A549 (cell line): Measurements from ENCODE around the gene TKFC. TPM values are rescaled to one million over a fixed set of nuclear protein-coding genes. Genes with fewer than 3 reads are reported as not detected.

Source experiments
- ATAC-seq, 2 experiments: fragments of 200-7000 bp in 1 of 2; fragments of >200 bp in 1 of 2; cut with Nextera tagmentation in 1 of 2; cut with Tn5 transposase in 1 of 2; 3 replicates each; pipeline versions ENCODE4 v1.8.0 to v1.9.1; 2018 to 2020; ENCODE audit warnings: mild to moderate bottlenecking in 1 of 2, moderate library complexity in 1 of 2
- CTCF ChIA-PET: fragments of 300-600 bp; sonication (Branson Sonifier 250); formaldehyde crosslinking; extraction: SDS; loops from one replicate; lab custom pipeline; 2021; ENCODE audit warnings: antibody characterized with exemption, inconsistent platforms; lab: Yijun Ruan, JAX
- POLR2A ChIA-PET: fragments of 350-600 bp; formaldehyde crosslinking; extraction: SDS; loops from one replicate; lab custom pipeline; 2021; ENCODE audit warnings: antibody characterized with exemption, inconsistent platforms; lab: Yijun Ruan, JAX
- DNase-seq, 2 experiments: peaks; one replicate each; pipeline versions ENCODE4 v3.0.0 to v3.0.0-alpha.2; 2011 to 2016; ENCODE audit warnings: low read depth in 1 of 2, low spot score in 1 of 2
- FAIRE-seq: peaks from 2 replicates; lab custom pipeline; 2011; peaks lifted over from hg19 to GRCh38; lab: Jason Lieb, UNC
- H3K27ac ChIP-seq, 2 experiments: fragments of >200 bp; sonication (Bioruptor Twin); formaldehyde crosslinking; 3 replicates each; pipeline ENCODE4 v1.5.1; 2016 to 2017
- H3K4me1 ChIP-seq: fragments of >200 bp; sonication (Bioruptor Twin); formaldehyde crosslinking; 3 replicates; pipeline ENCODE4 v1.6.1; 2016
- H3K4me2 ChIP-seq: fragments of >200 bp; sonication (Bioruptor Twin); formaldehyde crosslinking; 3 replicates; pipeline ENCODE4 v1.6.1; 2016
- H3K4me3 ChIP-seq: fragments of >200 bp; sonication (Bioruptor Twin); formaldehyde crosslinking; 3 replicates; pipeline ENCODE4 v1.5.1; 2016
- H3K9me3 ChIP-seq: fragments of >200 bp; sonication (Bioruptor Twin); formaldehyde crosslinking; 3 replicates; pipeline ENCODE4 v1.6.1; 2016
- ATOH8 ChIP-seq: fragments of 250-450 bp; sonication (Bioruptor Pico); IDR thresholded peaks from 2 replicates; pipeline ENCODE4 v1.5.0; 2020; ENCODE audit warnings: low read depth, mild to moderate bottlenecking, moderate library complexity
- BCL3 ChIP-seq: fragments of >200 bp; sonication (Bioruptor Twin); formaldehyde crosslinking; IDR thresholded peaks from 3 replicates; pipeline ENCODE4 v1.6.1; 2016
- BHLHE40 ChIP-seq: IDR thresholded peaks from 2 replicates; pipeline ENCODE4 v1.6.1; 2012; ENCODE audit warnings: low read depth, low read length, inconsistent platforms
- CBX8 ChIP-seq: fragments of 200-600 bp; sonication (generic); IDR thresholded peaks from 2 replicates; pipeline ENCODE4 v1.6.1; 2016
- CEBPB ChIP-seq, 2 experiments: fragments of >200 bp in 1 of 2; sonication (Bioruptor Twin) in 1 of 2; formaldehyde crosslinking in 1 of 2; IDR thresholded peaks; 2 replicates each; pipeline ENCODE4 v1.6.1; 2012 to 2016
- CHD4 ChIP-seq: fragments of 200-600 bp; sonication (generic); IDR thresholded peaks from 2 replicates; pipeline ENCODE4 v1.6.1; 2016; ENCODE audit warnings: antibody characterized with exemption, mild to moderate bottlenecking, borderline replicate concordance
- CTCF ChIP-seq: fragments of >200 bp; sonication (Bioruptor Twin); formaldehyde crosslinking; IDR thresholded peaks from 3 replicates; pipeline ENCODE4 v1.5.1; 2016
- E2F6 ChIP-seq: IDR thresholded peaks from 2 replicates; pipeline ENCODE4 v1.6.1; 2012; ENCODE audit warnings: low read depth, borderline replicate concordance
- EHMT2 ChIP-seq: fragments of 200-600 bp; sonication (generic); IDR thresholded peaks from 2 replicates; pipeline ENCODE4 v1.6.1; 2016; ENCODE audit warnings: antibody characterized with exemption, low read depth, mild to moderate bottlenecking, moderate library complexity
- ESRRA ChIP-seq: fragments of 150-350 bp; IDR thresholded peaks from 2 replicates; pipeline ENCODE4 v1.6.1; 2014; ENCODE audit warnings: mild to moderate bottlenecking, low read length, borderline replicate concordance
- HDAC2 ChIP-seq: fragments of 200-600 bp; sonication (generic); IDR thresholded peaks from 2 replicates; pipeline ENCODE4 v1.6.1; 2016
- HOXA7 ChIP-seq: fragments of 250-450 bp; sonication (Bioruptor Pico); IDR thresholded peaks from 2 replicates; pipeline ENCODE4 v1.5.0; 2020; ENCODE audit warnings: mild to moderate bottlenecking, moderate library complexity
- JUN ChIP-seq, 2 experiments: fragments of >200 bp; sonication (Bioruptor Twin); formaldehyde crosslinking; IDR thresholded peaks; 2 replicates in 1 of 2; 3 replicates in 1 of 2; pipeline ENCODE4 v1.6.1; 2016 to 2017
- JUNB ChIP-seq: fragments of >200 bp; sonication (Bioruptor Twin); formaldehyde crosslinking; IDR thresholded peaks from 2 replicates; pipeline ENCODE4 v1.6.1; 2016
- KDM1A ChIP-seq: fragments of 200-600 bp; sonication (generic); IDR thresholded peaks from 2 replicates; pipeline ENCODE4 v1.6.1; 2016; ENCODE audit warnings: low read depth, mild to moderate bottlenecking
- MAX ChIP-seq: IDR thresholded peaks from 2 replicates; pipeline ENCODE4 v1.6.1; 2012
- MYC ChIP-seq: IDR thresholded peaks from 2 replicates; pipeline ENCODE4 v1.6.1; 2012; ENCODE audit warnings: mild to moderate bottlenecking, inconsistent platforms, low read length, improper control_type of control experiment, borderline replicate concordance
- NR3C1 ChIP-seq: fragments of >200 bp; sonication (Bioruptor Twin); formaldehyde crosslinking; IDR thresholded peaks from 3 replicates; pipeline ENCODE4 v1.6.1; 2017
- PBX3 ChIP-seq: IDR thresholded peaks from 2 replicates; pipeline ENCODE4 v1.6.1; 2012
- POLR2A ChIP-seq: IDR thresholded peaks from 2 replicates; pipeline ENCODE4 v1.6.1; 2012; ENCODE audit warnings: mild to moderate bottlenecking, low read length
- RAD21 ChIP-seq, 2 experiments: fragments of >200 bp in 1 of 2; sonication (Bioruptor Twin) in 1 of 2; formaldehyde crosslinking in 1 of 2; IDR thresholded peaks in 1 of 2; conservative IDR thresholded peaks in 1 of 2; 2 replicates in 1 of 2; 3 replicates in 1 of 2; pipeline ENCODE4 v1.6.1; 2012 to 2018; ENCODE audit warnings: inconsistent platforms in 1 of 2
- RARB ChIP-seq: fragments of 250-450 bp; sonication (Bioruptor Pico); IDR thresholded peaks from 2 replicates; pipeline ENCODE4 v1.8.0; 2021; ENCODE audit warnings: mild to moderate bottlenecking, moderate library complexity
- RFX5 ChIP-seq: fragments of 450-650 bp; IDR thresholded peaks from 2 replicates; pipeline ENCODE4 v1.7.1; 2014; ENCODE audit warnings: antibody characterized with exemption, mild to moderate bottlenecking, moderate library complexity
- SMC3 ChIP-seq: fragments of >200 bp; sonication (Bioruptor Twin); formaldehyde crosslinking; IDR thresholded peaks from 3 replicates; pipeline ENCODE4 v1.6.1; 2018; ENCODE audit warnings: inconsistent platforms
- TFCP2L1 ChIP-seq: fragments of 250-450 bp; sonication (Bioruptor Pico); IDR thresholded peaks from 2 replicates; pipeline ENCODE4 v1.5.0; 2021; ENCODE audit warnings: mild to moderate bottlenecking
- TP53 ChIP-seq: fragments of 250-450 bp; sonication (Bioruptor Pico); IDR thresholded peaks from 2 replicates; pipeline ENCODE4 v1.5.0; 2021; ENCODE audit warnings: mild to moderate bottlenecking, moderate library complexity
- ZC3H11A ChIP-seq: fragments of 450-650 bp; IDR thresholded peaks from 2 replicates; pipeline ENCODE4 v1.6.1; 2014; ENCODE audit warnings: antibody characterized with exemption, mild to moderate bottlenecking
- ZNF302 ChIP-seq: fragments of 250-450 bp; sonication (Bioruptor Pico); IDR thresholded peaks from 2 replicates; pipeline ENCODE4 v1.9.0; 2021; ENCODE audit warnings: inconsistent platforms, mild to moderate bottlenecking, moderate library complexity
- ZSCAN20 ChIP-seq: fragments of 250-450 bp; sonication (Bioruptor Pico); IDR thresholded peaks from 2 replicates; pipeline ENCODE4 v1.8.0; 2022; ENCODE audit warnings: mild to moderate bottlenecking, moderate library complexity
- WGBS: methylation state at CpG from one replicate; pipeline ENCODE4 v1.1.6; 2017; ENCODE audit errors: missing lambda C conversion rate; 5-methylcytosine and 5-hydroxymethylcytosine counted together
- polyA plus RNA-seq, 4 experiments: library from polyadenylated mRNA; depleted of rRNA in 3 of 4; stranded (reverse); fragments of >200 nt; fragmentation: RNase III in 1 of 4; extraction: RNeasy Plus Mini Kit Qiagen cat#74134 plus additional on column Dnase treatment in 1 of 4; gene quantifications; 2 replicates in 3 of 4; 3 replicates in 1 of 4; pipeline ENCODE4 v1.2.3, GENCODE V29; 2011 to 2017

TKFC gene
- polyA plus RNA-seq, 2 of the 4 experiments (the other 2 are of a cell fraction) = 46.5 to 48.7 TPM

- ChIA-PET POLR2A (interaction anchor here (0.6 to 2.1 kb wide), 7 partner anchors 29 to 464 kb away, joined by 3 to 15 read pairs (median 4); partner anchors contain the start of genes CYB561A3, DDB1, TKFC and TMEM138), CTCF (interaction anchor here (0.6 to 2.8 kb wide), 14 partner anchors 10 to 464 kb away, joined by 3 to 28 read pairs (median 3); no protein-coding TSS in a partner anchor)
- FAIRE-seq = no peak
- Histone ChIP-seq H3K27ac (peak within 1 kb of the TSS; percentile 81 to 87), H3K9me3 (no peaks in the 10 kb centered on the region), H3K4me3 (peak within 1 kb of the TSS; percentile 61), H3K4me1 (peaks cover 14% of the 10 kb centered on the region; the same call in 1 of the 3 replicates), H3K4me2 (peak within 1 kb of the TSS; percentile 100)
- DNase-seq = peak; percentile 50 to 62
- WGBS = 42% methylated on average over 50 of the region's 97 CpGs
- peak; percentile 80 to 87 for ATAC-seq
- peak; percentile 65; the same call in 1 of the 2 replicates for TF ChIP-seq MAX
- TF ChIP-seq SMC3 = peak; percentile 36; the same call in 2 of the 3 replicates
- peak; percentile 9 to 43; a peak in 4 of 5 replicates for TF ChIP-seq RAD21 (conservative IDR thresholded peaks at IDR 0.05 in 1 of 2, IDR thresholded peaks at IDR 0.05 in 1 of 2)
- TF ChIP-seq CTCF = peak; percentile 29; the same call in 2 of the 3 replicates
- TF ChIP-seq JUN (IDR thresholded peaks at IDR 0.05) = peak in 1 of 2 experiments; percentile 35; a peak in 2 of 5 replicates
- TF ChIP-seq ZSCAN20 (CRISPR knock-in tag) = no peak
- TF ChIP-seq ATOH8 (CRISPR knock-in tag) = no peak
- TF ChIP-seq EHMT2 = no peak
- TF ChIP-seq ESRRA = no peak
- TF ChIP-seq POLR2A = peak; percentile 41
- no peak for TF ChIP-seq TFCP2L1 (CRISPR knock-in tag)
- no peak for TF ChIP-seq BHLHE40
- TF ChIP-seq ZC3H11A = no peak
- no peak for TF ChIP-seq RFX5
- no peak for TF ChIP-seq CHD4
- no peak; the same call in none of the 2 replicates for TF ChIP-seq E2F6
Measured at GRCh38 chr11:61294717-61295595, 38.1 kb upstream of the TKFC start, which contains the start of gene VWCE. VWCE (minus strand) TSS chr11:61295316; CDS start chr11:61295037, 279 bp downstream.

GRCh38 chr11:61295596-61295926 is 37.5 kb upstream of the TKFC start:
- ATAC-seq (no peak), FAIRE-seq (no peak)
- POLR2A ChIA-PET = interaction anchor here (2.1 kb wide), 1 partner anchor 66 kb away, joined by 15 read pairs; the partner anchor contains the start of genes CYB561A3 and TMEM138
- TF ChIP-seq ZNF302 = no peak
- TF ChIP-seq PBX3 = no peak
- no peak for TF ChIP-seq HDAC2
- TF ChIP-seq JUNB = no peak
- no peak for TF ChIP-seq POLR2A
- no peak for TF ChIP-seq HOXA7
- TF ChIP-seq RARB = no peak
- no peak for TF ChIP-seq MAX
- TF ChIP-seq CEBPB (IDR thresholded peaks at IDR 0.05) = no peak
- TF ChIP-seq TP53 (CRISPR knock-in tag) = no peak
- no peak for TF ChIP-seq CBX8
- no peak for TF ChIP-seq BHLHE40
- TF ChIP-seq KDM1A = no peak
- TF ChIP-seq NR3C1 = no peak
- TF ChIP-seq BCL3 = no peak
- no peak for TF ChIP-seq MYC
- no peak for TF ChIP-seq ATOH8 (CRISPR knock-in tag)

More at GRCh38 chr11:61295596-61295926, 37.5 kb upstream of the TKFC start:
- Histone ChIP-seq H3K9me3 (no peaks in the 10 kb centered on the region), H3K27ac (no peak overlapping the region), H3K4me2 (no peak overlapping the region), H3K4me3 (no peak overlapping the region), H3K4me1 (peaks cover 14% of the 10 kb centered on the region; the same call in 1 of the 3 replicates)
- 88% methylated on average over 9 of the region's 12 CpGs for WGBS
- no peak for DNase-seq
- CTCF ChIA-PET = interaction anchor here (0.6 to 0.9 kb wide), 2 partner anchors 24 to 27 kb away, joined by 3 to 4 read pairs; no protein-coding TSS in a partner anchor
